ENCODE results near the gene MRNIP.
"Not testable (repeated sequence)": the region's sequence is repeated elsewhere in the genome, so short reads cannot be mapped to it uniquely, and the experiment has no call there.

The MRNIP gene

GRCh38 chr5:179837076-179838011 is 21.3 kb downstream of the MRNIP start:
- no peak for DNase-seq

GRCh38 chr5:179836225-179837019 is 22.2 kb downstream of the MRNIP start:
- DNase-seq, result no peak

DNA sequence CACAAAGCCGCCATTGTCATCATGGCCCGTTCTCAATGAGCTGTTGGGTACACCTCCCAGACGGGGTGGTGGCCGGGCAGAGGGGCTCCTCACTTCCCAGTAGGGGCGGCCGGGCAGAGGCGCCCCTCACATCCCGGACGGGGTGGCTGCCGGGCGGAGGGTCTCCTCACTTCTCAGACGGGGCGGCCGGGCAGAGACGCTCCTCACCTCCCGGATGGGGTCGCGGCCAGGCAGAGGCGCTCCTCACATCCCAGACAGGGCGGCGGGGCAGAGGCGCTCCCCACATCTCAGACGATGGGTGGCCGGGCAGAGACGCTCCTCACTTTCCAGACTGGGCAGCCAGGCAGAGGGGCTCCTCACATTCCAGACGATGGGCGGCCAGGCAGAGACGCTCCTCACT is 23.7 kb downstream of the MRNIP start:
- DNase-seq, result not testable (repeated sequence)

GRCh38 chr5:179834120-179834519 is 24.5 kb downstream of the MRNIP start:
- DNase-seq, result no peak

DNA sequence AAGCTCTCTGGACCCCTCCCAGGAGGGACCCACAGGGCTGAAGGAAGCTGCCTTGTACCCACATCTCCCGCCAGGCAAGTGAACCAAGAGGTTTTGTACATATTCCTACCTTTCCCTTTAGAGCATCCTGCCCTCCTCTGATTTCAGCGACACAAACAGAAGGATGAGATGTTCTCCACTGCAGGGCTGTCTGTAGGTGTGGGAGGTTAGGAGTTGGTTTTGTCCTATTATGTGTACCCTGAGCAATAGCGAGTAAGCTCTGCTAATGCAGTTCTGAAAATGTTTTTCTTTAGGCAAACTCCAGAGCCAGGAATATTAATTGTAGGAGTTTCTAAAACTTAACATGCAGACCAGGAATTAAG is 24.9 kb downstream of the MRNIP start:
- no peak for DNase-seq

GRCh38 chr5:179833056-179833708 is 25.4 kb downstream of the MRNIP start:
- no peak for DNase-seq

- DNase-seq, result no peak
These were observed 26.4 kb downstream of the MRNIP start for GRCh38 chr5:179832039-179832745.

DNA sequence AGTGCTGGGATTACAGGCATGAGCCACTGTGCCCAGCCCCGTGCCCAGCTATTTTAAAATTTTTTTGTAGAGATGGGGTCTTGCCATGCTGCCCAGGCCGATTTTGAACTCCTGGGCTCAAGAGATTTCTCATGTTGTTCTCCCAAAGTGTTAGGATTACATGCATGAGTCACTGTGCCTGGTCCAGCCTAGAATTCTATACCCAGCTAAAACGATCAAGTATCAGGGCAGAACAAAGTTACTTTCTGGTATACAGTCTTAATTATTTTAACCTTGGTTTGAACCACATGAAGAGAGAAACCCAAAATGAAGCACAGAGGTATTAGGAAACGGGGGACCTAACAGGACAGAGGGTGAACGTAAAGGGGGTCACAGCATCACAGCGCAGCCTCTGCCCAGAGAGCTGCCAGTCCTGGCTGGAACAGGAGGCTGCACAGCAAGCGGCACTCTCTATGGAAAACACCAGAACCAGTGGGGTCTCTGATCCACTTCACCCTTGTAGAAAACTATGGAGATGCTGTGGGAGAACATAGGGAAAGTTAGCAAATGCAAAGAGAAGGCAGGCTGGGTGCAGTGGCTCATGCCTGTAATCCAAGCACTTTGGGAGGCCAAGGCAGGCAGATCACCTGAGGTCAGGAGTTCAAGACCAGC is 27.7 kb downstream of the MRNIP start:
- DNase-seq, result no peak

DNA sequence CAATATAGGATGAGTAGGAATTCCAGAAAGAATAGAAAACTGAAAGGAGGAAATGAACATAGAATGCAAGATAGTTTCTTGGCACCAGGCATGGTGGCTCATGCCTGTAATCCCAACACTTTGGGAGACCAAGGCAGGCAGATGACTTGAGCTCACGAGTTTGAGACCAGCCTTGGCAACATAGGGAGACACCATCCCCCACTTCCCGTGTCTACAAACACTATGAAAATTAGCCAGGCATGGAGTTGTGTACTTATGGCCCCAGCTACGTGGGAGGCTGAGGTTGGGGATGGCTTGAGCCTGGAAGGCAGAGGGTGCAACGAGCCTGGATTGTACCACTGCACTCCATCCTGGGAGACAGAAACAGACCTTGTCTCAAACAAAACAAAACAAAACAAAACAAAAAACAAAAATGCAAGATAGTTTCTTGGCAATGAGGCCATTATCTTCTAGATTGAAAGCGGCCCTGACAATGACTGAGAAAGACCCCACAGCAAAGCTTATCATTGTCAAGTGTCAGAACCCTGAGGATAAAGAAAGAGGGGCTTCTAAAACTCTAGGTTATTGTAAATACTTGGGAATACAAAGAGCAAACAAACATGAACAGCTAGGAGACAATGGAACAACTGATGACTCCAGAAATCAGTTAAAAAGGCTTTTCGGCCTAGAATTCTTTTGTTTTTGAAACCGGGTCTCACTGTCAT is 28.7 kb downstream of the MRNIP start:
- no peak for DNase-seq

- DNase-seq, result no peak
These were observed 29.7 kb downstream of the MRNIP start for GRCh38 chr5:179828756-179829421.

- no peak for DNase-seq
These were observed 30.9 kb downstream of the MRNIP start for GRCh38 chr5:179827680-179828079.

DNA sequence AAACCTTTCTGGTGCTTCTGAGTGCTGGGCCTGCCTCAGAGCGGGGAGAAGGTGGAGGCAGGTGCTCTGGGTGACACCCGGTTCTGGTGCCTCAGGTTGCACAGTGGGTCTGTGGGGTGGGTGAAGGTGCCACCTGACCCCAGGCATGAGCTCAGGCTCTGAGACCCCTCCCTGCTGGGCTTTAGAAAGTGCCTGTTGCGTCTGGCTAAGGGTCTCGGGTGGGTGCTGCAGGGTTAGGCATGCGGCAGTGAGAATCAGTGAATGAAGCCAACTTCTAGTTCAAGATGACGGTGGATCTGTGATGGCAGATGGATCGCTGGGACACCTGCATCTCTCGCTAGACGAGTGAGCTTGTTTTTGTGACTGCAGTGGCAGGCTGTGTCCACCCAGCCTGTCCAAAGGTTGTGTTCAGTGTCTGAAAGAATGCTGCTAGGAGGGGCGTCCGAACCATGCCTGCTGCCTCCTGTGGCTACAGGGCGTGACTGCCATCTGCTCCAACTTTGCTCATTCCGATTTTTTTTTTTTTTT is 32.9 kb downstream of the MRNIP start:
- peak; percentile 72 for DNase-seq

DNA sequence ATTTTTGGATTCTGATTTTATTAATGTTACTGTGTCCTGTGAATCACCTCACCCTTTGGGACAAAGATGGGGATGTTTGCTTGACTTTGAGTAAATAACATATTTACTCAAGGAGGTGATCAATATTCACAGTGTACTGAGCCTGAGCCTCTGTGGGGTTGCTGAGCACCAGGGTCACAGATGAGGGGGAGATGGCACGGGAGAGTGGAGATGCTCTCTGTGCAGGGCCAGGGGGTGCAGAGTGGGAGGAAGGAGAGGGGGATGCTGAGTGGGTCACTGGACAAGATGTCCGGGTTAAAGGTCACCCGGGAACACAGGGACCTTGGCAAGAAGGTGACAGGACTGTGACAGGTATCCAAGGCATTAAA is 33.9 kb downstream of the MRNIP start:
- DNase-seq, result no peak

GRCh38 chr5:179823937-179824744 is 34.5 kb downstream of the MRNIP start:
- no peak for DNase-seq

- no peak for DNase-seq
These were observed 36.1 kb downstream of the MRNIP start for GRCh38 chr5:179822444-179822990.

DNA sequence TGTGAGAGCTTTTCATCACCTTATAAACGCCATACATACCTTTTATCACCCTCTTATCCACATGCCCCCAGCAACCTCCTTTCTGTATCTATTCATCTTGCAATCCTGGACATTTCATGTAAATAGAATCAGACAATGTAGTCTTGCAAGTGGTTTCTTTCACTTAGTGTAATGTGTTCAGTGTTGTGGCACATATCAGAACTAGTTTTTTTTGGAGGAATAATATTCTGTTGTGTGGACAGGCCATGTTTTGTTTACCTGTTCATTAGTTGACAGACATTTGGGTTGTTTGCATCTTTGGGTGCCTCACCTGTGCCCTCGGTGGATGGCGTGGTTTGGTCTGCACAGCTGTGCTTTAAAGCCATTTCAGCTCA is 36.6 kb downstream of the MRNIP start:
- no peak for DNase-seq

DNA sequence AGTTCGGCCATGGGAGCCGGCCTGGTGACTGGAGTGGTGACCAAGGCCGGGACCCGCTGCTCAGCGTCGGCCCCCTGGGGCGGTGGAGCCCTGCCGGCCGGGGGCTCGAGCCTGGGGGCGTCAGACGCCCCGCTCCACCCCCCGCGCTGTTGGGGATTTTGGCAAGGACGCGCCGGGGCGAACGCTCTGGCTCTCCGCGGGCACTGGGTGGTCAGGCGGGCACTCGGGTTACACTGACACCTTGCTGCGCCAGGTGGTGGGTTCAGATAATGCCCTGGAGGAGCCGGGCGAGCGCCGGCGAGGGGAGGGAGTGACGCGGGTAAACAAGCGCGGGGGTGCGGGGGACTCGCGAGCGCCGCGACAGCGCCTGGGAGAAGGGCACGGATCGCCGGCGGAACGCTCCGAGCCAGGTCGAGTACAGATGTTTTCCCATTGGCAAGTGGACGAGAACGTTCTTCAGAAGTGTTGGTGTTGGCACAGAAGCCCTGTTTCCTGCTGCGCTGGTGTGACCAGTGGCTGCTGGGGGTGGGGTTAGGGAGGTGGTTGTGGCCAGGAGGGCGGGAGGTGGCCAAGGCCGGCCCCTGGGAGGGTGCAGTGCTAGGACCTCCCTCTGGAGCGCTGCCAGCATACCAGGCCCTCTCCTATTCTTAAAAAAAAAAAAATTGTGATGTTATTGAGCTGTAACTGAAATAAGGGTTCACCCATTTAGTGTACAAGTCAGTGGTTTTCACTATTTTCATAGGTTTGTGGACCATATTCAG is 37.1 kb downstream of the MRNIP start:
- peak; percentile 96 for DNase-seq

- peak; percentile 91 for DNase-seq
These were observed 37.9 kb downstream of the MRNIP start, which contains the start of gene SQSTM1 for GRCh38 chr5:179820483-179821297. Gene SQSTM1, plus strand, starts transcription at chr5:179820905. Its CDS starts 32 bp downstream, at chr5:179820937.

Data from 8988T (cell line).